ENCODE data around the gene NEB. TPM values are rescaled to one million over a fixed set of nuclear protein-coding genes. Genes with fewer than 3 reads are reported as not detected.

The NEB gene
- total RNA-seq, 1 donor from 2014 or later: 5.0 TPM

DNA sequence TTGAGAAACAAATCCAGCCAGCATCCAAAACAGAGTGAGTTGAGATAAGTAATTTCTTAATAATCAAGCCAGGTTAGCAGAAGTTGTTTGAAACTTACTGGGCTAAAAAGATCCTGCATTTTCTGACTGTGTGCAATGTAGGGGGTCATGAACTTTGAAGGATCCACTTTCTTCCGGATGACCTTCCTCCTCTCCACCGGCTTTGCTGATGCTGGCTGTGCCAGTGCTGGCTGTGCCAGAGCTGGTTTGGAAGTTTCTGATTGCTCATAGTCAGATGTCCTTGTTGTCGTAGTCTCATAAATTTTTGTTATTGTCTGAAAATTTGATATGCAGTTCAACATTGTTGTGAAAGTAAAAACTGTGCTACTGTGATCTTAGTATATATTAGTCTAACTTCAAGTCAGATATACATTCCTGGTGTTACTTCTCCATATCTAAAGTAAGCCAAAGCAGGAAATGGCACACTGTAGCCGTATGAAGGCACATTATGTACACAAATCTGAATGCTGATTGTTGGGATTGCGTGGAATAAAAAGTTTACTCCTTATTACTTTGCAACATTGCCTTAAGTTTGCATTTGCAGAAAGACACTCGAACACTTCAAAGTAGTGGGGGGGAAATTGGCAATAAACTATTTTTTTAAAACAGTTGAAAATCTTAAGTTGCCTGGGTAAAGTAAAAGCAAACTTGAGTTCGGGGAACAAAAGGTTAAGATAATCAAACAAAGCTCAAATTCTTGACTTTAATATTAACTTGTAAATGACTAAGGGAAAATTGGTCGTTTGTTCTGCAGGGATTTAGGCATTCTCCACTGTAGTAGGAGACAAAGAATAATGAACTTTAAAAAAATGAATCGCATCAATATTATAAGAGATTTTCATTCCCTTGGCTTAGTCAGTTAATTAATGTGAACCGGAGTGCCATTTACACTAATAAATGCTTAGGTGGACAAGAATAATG, 6.4 kb downstream of the NEB start:
- TF ChIP-seq CTCF (conservative IDR thresholded peaks at IDR 0.05): no peak
- no peaks in the 10 kb centered on the region for H3K36me3 Mint-ChIP-seq
- H3K27me3 Mint-ChIP-seq: no peaks in the 10 kb centered on the region
- peaks cover 22% of the 10 kb centered on the region for H3K4me1 Mint-ChIP-seq (ENCODE audit: unreplicated experiment)
- no peak for DNase-seq (ENCODE audit: extremely low spot score, unreplicated experiment)
- peak overlapping the region; percentile 46 for H3K27ac Mint-ChIP-seq
- H3K4me3 Mint-ChIP-seq: no peak overlapping the region
- H3K9me3 Mint-ChIP-seq: no peaks in the 10 kb centered on the region

DNA sequence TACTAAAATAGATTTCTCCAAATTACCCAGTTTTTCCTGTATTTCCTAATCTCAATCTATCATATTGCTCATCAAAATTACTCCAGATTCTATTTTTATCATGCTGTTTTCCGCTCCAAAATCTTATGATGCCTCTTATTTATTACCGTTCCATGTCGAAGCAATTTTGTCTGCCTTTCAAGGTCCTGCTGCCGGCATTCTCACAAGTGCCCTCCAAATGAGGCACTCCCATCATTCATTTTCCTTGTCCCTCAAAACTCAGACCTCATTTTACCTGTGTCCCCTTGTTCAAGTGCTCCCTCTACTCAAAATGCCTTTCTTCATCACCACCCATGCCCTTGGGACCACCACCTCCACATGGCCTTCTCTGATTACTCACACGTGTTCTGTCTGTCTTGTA, 13.1 kb downstream of the NEB start:
- Mint-ChIP-seq H3K27ac (no peak overlapping the region), H3K4me1 (ENCODE audit: unreplicated experiment) (no peaks in the 10 kb centered on the region), H3K27me3 (no peaks in the 10 kb centered on the region), H3K36me3 (no peaks in the 10 kb centered on the region), H3K9me3 (no peaks in the 10 kb centered on the region), H3K4me3 (no peak overlapping the region)
- TF ChIP-seq CTCF (conservative IDR thresholded peaks at IDR 0.05): no peak
- DNase-seq (ENCODE audit: extremely low spot score, unreplicated experiment): no peak

- no peaks in the 10 kb centered on the region for H3K9me3 Mint-ChIP-seq
- no peaks in the 10 kb centered on the region for H3K4me1 Mint-ChIP-seq (ENCODE audit: unreplicated experiment)
- H3K27me3 Mint-ChIP-seq: no peaks in the 10 kb centered on the region
- no peak overlapping the region for H3K4me3 Mint-ChIP-seq
- no peak overlapping the region for H3K27ac Mint-ChIP-seq
- TF ChIP-seq CTCF (conservative IDR thresholded peaks at IDR 0.05): no peak
- DNase-seq (ENCODE audit: extremely low spot score, unreplicated experiment): no peak
- no peaks in the 10 kb centered on the region for H3K36me3 Mint-ChIP-seq
Observed at GRCh38 chr2:151720521-151720920, 13.8 kb downstream of the NEB start.

DNA sequence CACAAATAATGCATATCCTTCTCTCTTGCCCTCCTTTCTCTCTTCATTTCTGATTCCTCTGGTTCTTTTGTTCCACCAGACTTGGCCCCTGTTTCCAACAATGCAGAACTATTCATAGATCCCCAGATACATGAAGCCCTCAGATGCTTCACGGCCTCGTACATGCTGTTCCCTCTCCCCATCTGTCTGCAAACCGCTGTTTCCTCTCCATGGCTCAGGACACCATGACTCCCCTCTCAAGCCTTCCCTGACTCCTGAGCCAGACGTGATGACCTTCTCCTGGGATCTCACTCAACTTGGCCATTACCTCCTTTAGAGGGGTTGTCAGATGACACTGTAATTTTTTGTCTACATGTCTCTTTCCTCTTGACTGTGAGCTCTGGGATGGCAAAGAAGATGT, 15.5 kb downstream of the NEB start:
- Mint-ChIP-seq H3K27ac (no peak overlapping the region), H3K27me3 (no peaks in the 10 kb centered on the region), H3K4me3 (no peak overlapping the region), H3K9me3 (no peaks in the 10 kb centered on the region), H3K4me1 (ENCODE audit: unreplicated experiment) (no peaks in the 10 kb centered on the region), H3K36me3 (no peaks in the 10 kb centered on the region)
- no peak for TF ChIP-seq CTCF (conservative IDR thresholded peaks at IDR 0.05)
- DNase-seq (ENCODE audit: extremely low spot score, unreplicated experiment): no peak

- TF ChIP-seq CTCF (conservative IDR thresholded peaks at IDR 0.05): no peak
- Mint-ChIP-seq H3K4me1 (ENCODE audit: unreplicated experiment) (no peaks in the 10 kb centered on the region), H3K27me3 (no peaks in the 10 kb centered on the region), H3K27ac (no peak overlapping the region), H3K9me3 (no peaks in the 10 kb centered on the region), H3K36me3 (no peaks in the 10 kb centered on the region), H3K4me3 (no peak overlapping the region)
- no peak for DNase-seq (ENCODE audit: extremely low spot score, unreplicated experiment)
Observed at GRCh38 chr2:151718247-151718646, 16.0 kb downstream of the NEB start.

Measured in type B pancreatic cell (in vitro differentiated cells).